SK-N-SH (cell line): ENCODE data around the gene EPX. TPM values are rescaled to one million over a fixed set of nuclear protein-coding genes. Genes with fewer than 3 reads are reported as not detected.

Source experiments
- CTCF ChIA-PET: fragments of 300-600, 350-600 bp; formaldehyde crosslinking; extraction: SDS; loops from one replicate; lab custom pipeline; 2021; lab: Yijun Ruan, JAX
- POLR2A ChIA-PET: fragments of 350-600 bp; sonication (Branson Sonifier 250); formaldehyde crosslinking; extraction: SDS; loops from one replicate; lab custom pipeline; 2020; ENCODE audit warnings: antibody characterized with exemption, inconsistent platforms; lab: Yijun Ruan, JAX
- DNase-seq: peaks from one replicate; pipeline ENCODE4 v3.0.0; 2012
- H2AFZ ChIP-seq: fragments of 200-600 bp; sonication (generic); 2 replicates; pipeline ENCODE4 v1.8.1; 2016; ENCODE audit warnings: antibody characterized with exemption, mild to moderate bottlenecking, low read depth
- H3F3A ChIP-seq: fragments of 200-600 bp; sonication (generic); replicated peaks from 2 replicates; pipeline ENCODE3; 2016; ENCODE audit warnings: antibody characterized with exemption, mild to moderate bottlenecking; ENCODE audit not compliant: insufficient read depth
- H3K27ac ChIP-seq, 2 experiments: fragments of 200-500 bp in 1 of 2; fragments of 200-600 bp in 1 of 2; sonication (Bioruptor generic) in 1 of 2; sonication (generic), shearing (Covaris generic) in 1 of 2; 2 replicates each; pipeline versions ENCODE4 v1.5.1 to v1.6.1; 2014 to 2016; ENCODE audit warnings: low read depth in 2 of 2, inconsistent platforms in 1 of 2, low read length in 1 of 2, mild to moderate bottlenecking in 1 of 2, mixed read lengths in 1 of 2
- H3K27me3 ChIP-seq: fragments of 200-600 bp; sonication (generic), shearing (Covaris generic); 2 replicates; pipeline ENCODE4 v1.6.1; 2016; ENCODE audit warnings: mixed run types; ENCODE audit not compliant: insufficient read depth
- H3K36me3 ChIP-seq, 2 experiments: fragments of 200-500 bp in 1 of 2; fragments of 200-600 bp in 1 of 2; sonication (Bioruptor generic) in 1 of 2; sonication (generic) in 1 of 2; replicated peaks in 1 of 2; 2 replicates each; pipeline versions ENCODE3 to v1.5.1; 2014 to 2016; ENCODE audit warnings: low read length in 1 of 2, mild to moderate bottlenecking in 1 of 2; ENCODE audit not compliant: insufficient read depth in 2 of 2, control insufficient read depth in 1 of 2
- H3K4me1 ChIP-seq, 2 experiments: fragments of 200-500 bp in 1 of 2; fragments of 200-600 bp in 1 of 2; sonication (Bioruptor generic) in 1 of 2; sonication (generic), shearing (Covaris generic) in 1 of 2; 2 replicates each; pipeline versions ENCODE4 v1.5.1 to v1.6.1; 2014 to 2016; ENCODE audit warnings: low read depth in 1 of 2, low read length in 1 of 2, mixed run types in 1 of 2; ENCODE audit not compliant: insufficient read depth in 2 of 2, control insufficient read depth in 1 of 2
- H3K4me2 ChIP-seq: fragments of 200-600 bp; sonication (generic), shearing (Covaris generic); 2 replicates; pipeline ENCODE4 v1.6.1; 2017; ENCODE audit warnings: mixed run types
- H3K4me3 ChIP-seq, 2 experiments: fragments of 200-500 bp in 1 of 2; fragments of 200-600 bp in 1 of 2; sonication (Bioruptor generic) in 1 of 2; sonication (generic), shearing (Covaris generic) in 1 of 2; 2 replicates each; pipeline versions ENCODE4 v1.5.1 to v1.8.1; 2014 to 2016; ENCODE audit warnings: low read depth in 2 of 2, inconsistent platforms in 1 of 2, low read length in 1 of 2, mild to moderate bottlenecking in 1 of 2, mixed read lengths in 1 of 2, moderate library complexity in 1 of 2
- H3K79me2 ChIP-seq: fragments of 200-600 bp; sonication (generic); 2 replicates; pipeline ENCODE4 v1.8.1; 2017; ENCODE audit warnings: mild to moderate bottlenecking; ENCODE audit not compliant: insufficient read depth
- H3K9ac ChIP-seq: fragments of 200-600 bp; sonication (generic); 2 replicates; pipeline ENCODE4 v1.6.1; 2017; ENCODE audit warnings: mixed run types
- H3K9me2 ChIP-seq: fragments of 200-600 bp; sonication (generic); 2 replicates; pipeline ENCODE4 v1.6.1; 2017; ENCODE audit warnings: mixed run types
- H3K9me3 ChIP-seq: fragments of 200-600 bp; sonication (generic); 2 replicates; pipeline ENCODE4 v1.6.1; 2017; ENCODE audit warnings: mixed run types, mild to moderate bottlenecking, moderate library complexity
- H4K20me1 ChIP-seq: fragments of 200-600 bp; sonication (generic); 2 replicates; pipeline ENCODE4 v1.6.1; 2017; ENCODE audit warnings: mild to moderate bottlenecking, mixed run types; ENCODE audit not compliant: insufficient read depth
- CHD2 ChIP-seq: fragments of 150-350 bp; IDR thresholded peaks from 2 replicates; pipeline ENCODE4 v1.6.1; 2018; ENCODE audit warnings: low read length; ENCODE audit not compliant: partially characterized antibody
- ELF1 ChIP-seq: IDR thresholded peaks from 2 replicates; pipeline ENCODE4 v1.4.0; 2012
- FOXM1 ChIP-seq: IDR thresholded peaks from 2 replicates; pipeline ENCODE4 v1.4.0; 2012; ENCODE audit warnings: low read depth, mild to moderate bottlenecking
- GABPA ChIP-seq: IDR thresholded peaks from 2 replicates; pipeline ENCODE4 v1.4.0; 2012; ENCODE audit warnings: low read depth, mild to moderate bottlenecking
- GATA2 ChIP-seq: sonication (generic); formaldehyde crosslinking; IDR thresholded peaks from 2 replicates; pipeline ENCODE4 v1.5.0; 2020; ENCODE audit warnings: mild to moderate bottlenecking, missing genetic modification reagents
- IRF3 ChIP-seq: fragments of 150-350 bp; IDR thresholded peaks from 2 replicates; pipeline ENCODE4 v1.6.1; 2016; ENCODE audit warnings: mild to moderate bottlenecking, low read depth, low read length
- MEF2A ChIP-seq: IDR thresholded peaks from 2 replicates; pipeline ENCODE4 v1.4.0; 2012; ENCODE audit warnings: low read depth, borderline replicate concordance
- MXI1 ChIP-seq: IDR thresholded peaks from 2 replicates; pipeline ENCODE4 v1.6.1; 2012; ENCODE audit warnings: mild to moderate bottlenecking, low read depth, low read length, improper control_type of control experiment
- PBX3 ChIP-seq: IDR thresholded peaks from 2 replicates; pipeline ENCODE4; 2012
- RFX5 ChIP-seq: IDR thresholded peaks from 2 replicates; pipeline ENCODE4 v1.6.1; 2012; ENCODE audit warnings: mild to moderate bottlenecking, improper control_type of control experiment, low read length
- SIN3A ChIP-seq: IDR thresholded peaks from 2 replicates; pipeline ENCODE4 v1.6.1; 2012; ENCODE audit warnings: low read depth, mild to moderate bottlenecking, low read length, moderate library complexity, borderline replicate concordance
- SMC3 ChIP-seq: IDR thresholded peaks from 2 replicates; pipeline ENCODE4 v1.6.1; 2012; ENCODE audit warnings: low read depth, low read length, improper control_type of control experiment
- TAF1 ChIP-seq: IDR thresholded peaks from 2 replicates; pipeline ENCODE4 v1.6.1; 2012; ENCODE audit warnings: low read depth, mild to moderate bottlenecking, low read length, moderate library complexity, borderline replicate concordance
- TCF12 ChIP-seq: IDR thresholded peaks from 2 replicates; pipeline ENCODE4 v1.4.0; 2012
- TEAD4 ChIP-seq: IDR thresholded peaks from 2 replicates; pipeline ENCODE4 v1.4.0; 2012; ENCODE audit warnings: mild to moderate bottlenecking, borderline replicate concordance; ENCODE audit not compliant: insufficient read depth
- YY1 ChIP-seq: IDR thresholded peaks from 2 replicates; pipeline ENCODE4 v1.4.0; 2012; ENCODE audit warnings: low read depth, mild to moderate bottlenecking
- polyA plus RNA-seq, 3 experiments: library from polyadenylated mRNA; depleted of rRNA; stranded (reverse); fragments of >200 nt; gene quantifications; 2 replicates each; pipeline ENCODE4 v1.2.3, GENCODE V29; 2012
- TF ChIP-seq, protein P1 (sequence below): IDR thresholded peaks from 2 replicates; pipeline ENCODE4 v1.4.0; 2012; ENCODE audit warnings: low read depth
- TF ChIP-seq, protein P2 (sequence below): IDR thresholded peaks from 2 replicates; pipeline ENCODE4 v1.6.1; 2012; ENCODE audit warnings: mild to moderate bottlenecking, low read depth, low read length, moderate library complexity

The EPX gene
- polyA plus RNA-seq, 1 of the 3 experiments (the other 2 are of a cell fraction): 0.02 TPM

- H4K20me1 ChIP-seq: no peaks in the 10 kb centered on the region
- H3K36me3 ChIP-seq: peaks cover 8 to 46% of the 10 kb centered on the region in 2 experiments
- H3K27ac ChIP-seq: no peak overlapping the region
- CTCF ChIA-PET: interaction anchor here (0.8 to 3.2 kb wide), 8 partner anchors 9 to 201 kb away, joined by 3 to 14 read pairs (median 5); partner anchors contain the start of gene RNF43
- peak; percentile 22 for DNase-seq
- H3K9me2 ChIP-seq: no peaks in the 10 kb centered on the region
- peaks cover 0 to 10% of the 10 kb centered on the region in 2 experiments; a peak in 1 of 4 replicates for H3K4me1 ChIP-seq
- POLR2A ChIA-PET: interaction anchor here (1.1 kb wide), 1 partner anchor 9 kb away, joined by 3 read pairs; no protein-coding TSS in a partner anchor
- no peak overlapping the region for H2AFZ ChIP-seq
- no peak overlapping the region for H3K4me2 ChIP-seq
- H3F3A ChIP-seq: no peaks in the 10 kb centered on the region
- no peak overlapping the region for H3K9ac ChIP-seq
- H3K4me3 ChIP-seq: no peak overlapping the region
- H3K79me2 ChIP-seq: no peaks in the 10 kb centered on the region
- no peaks in the 10 kb centered on the region for H3K27me3 ChIP-seq
- H3K9me3 ChIP-seq: no peaks in the 10 kb centered on the region
- TF ChIP-seq GATA2 (CRISPR knock-in tag) (no peak), YY1 (no peak), SIN3A (no peak), SMC3 (no peak), RFX5 (no peak), TCF12 (no peak), PBX3 (no peak), ELF1 (no peak), MEF2A (no peak), CHD2 (no peak), MXI1 (no peak), GABPA (no peak), FOXM1 (no peak), TEAD4 (no peak), IRF3 (no peak), TAF1 (no peak)
- TF ChIP-seq, protein P1, sequence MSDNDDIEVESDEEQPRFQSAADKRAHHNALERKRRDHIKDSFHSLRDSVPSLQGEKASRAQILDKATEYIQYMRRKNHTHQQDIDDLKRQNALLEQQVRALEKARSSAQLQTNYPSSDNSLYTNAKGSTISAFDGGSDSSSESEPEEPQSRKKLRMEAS: no peak
- TF ChIP-seq, protein P2, sequence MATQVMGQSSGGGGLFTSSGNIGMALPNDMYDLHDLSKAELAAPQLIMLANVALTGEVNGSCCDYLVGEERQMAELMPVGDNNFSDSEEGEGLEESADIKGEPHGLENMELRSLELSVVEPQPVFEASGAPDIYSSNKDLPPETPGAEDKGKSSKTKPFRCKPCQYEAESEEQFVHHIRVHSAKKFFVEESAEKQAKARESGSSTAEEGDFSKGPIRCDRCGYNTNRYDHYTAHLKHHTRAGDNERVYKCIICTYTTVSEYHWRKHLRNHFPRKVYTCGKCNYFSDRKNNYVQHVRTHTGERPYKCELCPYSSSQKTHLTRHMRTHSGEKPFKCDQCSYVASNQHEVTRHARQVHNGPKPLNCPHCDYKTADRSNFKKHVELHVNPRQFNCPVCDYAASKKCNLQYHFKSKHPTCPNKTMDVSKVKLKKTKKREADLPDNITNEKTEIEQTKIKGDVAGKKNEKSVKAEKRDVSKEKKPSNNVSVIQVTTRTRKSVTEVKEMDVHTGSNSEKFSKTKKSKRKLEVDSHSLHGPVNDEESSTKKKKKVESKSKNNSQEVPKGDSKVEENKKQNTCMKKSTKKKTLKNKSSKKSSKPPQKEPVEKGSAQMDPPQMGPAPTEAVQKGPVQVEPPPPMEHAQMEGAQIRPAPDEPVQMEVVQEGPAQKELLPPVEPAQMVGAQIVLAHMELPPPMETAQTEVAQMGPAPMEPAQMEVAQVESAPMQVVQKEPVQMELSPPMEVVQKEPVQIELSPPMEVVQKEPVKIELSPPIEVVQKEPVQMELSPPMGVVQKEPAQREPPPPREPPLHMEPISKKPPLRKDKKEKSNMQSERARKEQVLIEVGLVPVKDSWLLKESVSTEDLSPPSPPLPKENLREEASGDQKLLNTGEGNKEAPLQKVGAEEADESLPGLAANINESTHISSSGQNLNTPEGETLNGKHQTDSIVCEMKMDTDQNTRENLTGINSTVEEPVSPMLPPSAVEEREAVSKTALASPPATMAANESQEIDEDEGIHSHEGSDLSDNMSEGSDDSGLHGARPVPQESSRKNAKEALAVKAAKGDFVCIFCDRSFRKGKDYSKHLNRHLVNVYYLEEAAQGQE: no peak
These were observed 23.2 kb downstream of the EPX start for GRCh38 chr17:58215685-58216084.
